SK-N-SH treated with all-trans-retinoic acid at 6 μM for 48 hours (cell line): ENCODE measurements around the gene PRR29.

ENCODE experiments used
- ARNTL ChIP-seq: fragments of 450-650 bp; formaldehyde crosslinking; IDR thresholded peaks from 2 replicates; pipeline ENCODE4 v1.5.0; 2020; ENCODE audit warnings: low read depth, mild to moderate bottlenecking, moderate library complexity, borderline replicate concordance
- ISL1 ChIP-seq: fragments of 250-450 bp; sonication (Bioruptor Pico); IDR thresholded peaks from 2 replicates; pipeline ENCODE4 v2.1.2; 2022; ENCODE audit warnings: mild to moderate bottlenecking, moderate library complexity
- OSR1 ChIP-seq: fragments of 250-450 bp; sonication (Bioruptor Pico); IDR thresholded peaks from 2 replicates; pipeline ENCODE4 v1.8.0; 2022; ENCODE audit warnings: moderate library complexity, mild to moderate bottlenecking, inconsistent platforms
- ZC3H10 ChIP-seq: fragments of 250-450 bp; sonication (Bioruptor Pico); IDR thresholded peaks from 2 replicates; pipeline ENCODE4 v1.5.1; 2021; ENCODE audit warnings: mild to moderate bottlenecking, moderate library complexity
- ZFP3 ChIP-seq: fragments of 250-450 bp; sonication (Bioruptor Pico); IDR thresholded peaks from 2 replicates; pipeline ENCODE4 v1.5.0; 2020; ENCODE audit warnings: mild to moderate bottlenecking, moderate library complexity
- ZNF8 ChIP-seq: fragments of 450-650 bp; formaldehyde crosslinking; IDR thresholded peaks from 2 replicates; pipeline ENCODE4 v1.5.0; 2020; ENCODE audit warnings: mild to moderate bottlenecking, moderate library complexity
- TF ChIP-seq, protein P1 (sequence below): fragments of 250-450 bp; sonication (Bioruptor Pico); IDR thresholded peaks from 2 replicates; pipeline ENCODE4 v1.5.1; 2020; ENCODE audit warnings: low read depth, mild to moderate bottlenecking, moderate library complexity
- TF ChIP-seq, protein P2 (sequence below): fragments of 250-450 bp; sonication (Bioruptor Pico); IDR thresholded peaks from 2 replicates; pipeline ENCODE4 v1.8.0; 2020; ENCODE audit warnings: mild to moderate bottlenecking, moderate library complexity, borderline replicate concordance

DNA sequence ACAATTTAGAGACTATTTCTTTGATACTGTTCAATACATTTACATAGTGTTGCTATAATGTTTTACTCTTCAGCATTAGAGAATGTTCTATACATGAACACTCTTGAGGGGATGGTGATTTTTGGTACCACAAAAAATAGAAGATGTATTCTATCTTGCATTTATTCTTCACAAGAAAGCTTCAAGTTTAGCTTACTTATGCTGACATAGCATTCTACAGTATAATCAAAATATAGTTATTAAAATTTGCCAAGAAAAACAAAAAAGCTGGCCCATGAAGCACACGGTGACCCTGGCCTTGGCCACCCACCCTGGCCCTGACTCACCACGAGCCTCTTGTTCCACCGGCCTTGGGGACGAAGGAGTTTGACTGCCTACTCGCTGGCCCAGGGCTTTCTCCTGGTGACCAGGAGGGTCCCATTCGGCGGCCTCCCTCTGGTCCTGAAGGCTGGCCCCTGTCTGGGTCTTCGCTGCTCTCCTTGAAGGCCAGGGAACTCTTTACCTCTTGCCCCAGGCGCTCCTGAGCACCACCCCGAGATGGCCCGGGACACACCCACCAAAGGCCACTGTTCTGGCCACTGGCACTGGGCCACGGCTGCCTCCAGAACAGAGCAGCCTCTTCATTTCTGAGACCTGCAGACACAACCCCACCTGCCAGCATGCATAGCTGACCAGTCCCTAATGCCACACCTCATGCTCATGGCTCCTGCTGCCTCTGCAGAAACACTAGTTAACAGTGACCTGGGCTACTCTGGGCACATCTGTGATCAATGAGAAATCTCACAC is 44.7 kb downstream of the PRR29 start:
- TF ChIP-seq OSR1 (CRISPR knock-in tag), result no peak
- TF ChIP-seq, protein P1, sequence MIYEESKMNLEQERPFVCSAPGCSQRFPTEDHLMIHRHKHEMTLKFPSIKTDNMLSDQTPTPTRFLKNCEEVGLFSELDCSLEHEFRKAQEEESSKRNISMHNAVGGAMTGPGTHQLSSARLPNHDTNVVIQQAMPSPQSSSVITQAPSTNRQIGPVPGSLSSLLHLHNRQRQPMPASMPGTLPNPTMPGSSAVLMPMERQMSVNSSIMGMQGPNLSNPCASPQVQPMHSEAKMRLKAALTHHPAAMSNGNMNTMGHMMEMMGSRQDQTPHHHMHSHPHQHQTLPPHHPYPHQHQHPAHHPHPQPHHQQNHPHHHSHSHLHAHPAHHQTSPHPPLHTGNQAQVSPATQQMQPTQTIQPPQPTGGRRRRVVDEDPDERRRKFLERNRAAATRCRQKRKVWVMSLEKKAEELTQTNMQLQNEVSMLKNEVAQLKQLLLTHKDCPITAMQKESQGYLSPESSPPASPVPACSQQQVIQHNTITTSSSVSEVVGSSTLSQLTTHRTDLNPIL (CRISPR knock-in tag), result no peak
- TF ChIP-seq, protein P2, sequence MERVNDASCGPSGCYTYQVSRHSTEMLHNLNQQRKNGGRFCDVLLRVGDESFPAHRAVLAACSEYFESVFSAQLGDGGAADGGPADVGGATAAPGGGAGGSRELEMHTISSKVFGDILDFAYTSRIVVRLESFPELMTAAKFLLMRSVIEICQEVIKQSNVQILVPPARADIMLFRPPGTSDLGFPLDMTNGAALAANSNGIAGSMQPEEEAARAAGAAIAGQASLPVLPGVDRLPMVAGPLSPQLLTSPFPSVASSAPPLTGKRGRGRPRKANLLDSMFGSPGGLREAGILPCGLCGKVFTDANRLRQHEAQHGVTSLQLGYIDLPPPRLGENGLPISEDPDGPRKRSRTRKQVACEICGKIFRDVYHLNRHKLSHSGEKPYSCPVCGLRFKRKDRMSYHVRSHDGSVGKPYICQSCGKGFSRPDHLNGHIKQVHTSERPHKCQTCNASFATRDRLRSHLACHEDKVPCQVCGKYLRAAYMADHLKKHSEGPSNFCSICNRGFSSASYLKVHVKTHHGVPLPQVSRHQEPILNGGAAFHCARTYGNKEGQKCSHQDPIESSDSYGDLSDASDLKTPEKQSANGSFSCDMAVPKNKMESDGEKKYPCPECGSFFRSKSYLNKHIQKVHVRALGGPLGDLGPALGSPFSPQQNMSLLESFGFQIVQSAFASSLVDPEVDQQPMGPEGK, result no peak
- no peak for TF ChIP-seq ZFP3 (CRISPR knock-in tag)
- TF ChIP-seq ARNTL (CRISPR knock-in tag), result no peak
- TF ChIP-seq ZC3H10, result no peak
- TF ChIP-seq ISL1, result no peak
- TF ChIP-seq ZNF8 (CRISPR knock-in tag), result no peak
